K562 (cell line): ENCODE data around the gene SMYD2. TPM values are rescaled to one million over a fixed set of nuclear protein-coding genes. Genes with fewer than 3 reads are reported as not detected.

ENCODE experiments used
- ATAC-seq: fragments of 200-7000 bp; cut with Tn5 transposase; 3 replicates; pipeline ENCODE4 v1.9.1; 2020; ENCODE audit warnings: moderate library complexity
- BruUV-seq: library from RNA; stranded (reverse); fragments of 400-500 nt; replicated peaks from 2 replicates; lab custom pipeline; 2021; lab: Mats Ljungman, UMichigan
- CTCF ChIA-PET: fragments of 300-600 bp; formaldehyde crosslinking; extraction: SDS; loops from one replicate; lab custom pipeline; 2021; ENCODE audit warnings: low intra/inter-chr PET ratio; lab: Yijun Ruan, JAX
- POLR2A ChIA-PET: fragments of 300-600, 350-650 bp; sonication (Branson Sonifier 250); formaldehyde crosslinking; extraction: SDS; loops from one replicate; lab custom pipeline; 2021; ENCODE audit warnings: antibody characterized with exemption, inconsistent platforms; lab: Yijun Ruan, JAX
- DNase-seq, 4 experiments: peaks; one replicate each; pipeline versions ENCODE4 v3.0.0 to v3.0.0-alpha.2; 2011 to 2018; ENCODE audit warnings: low spot score in 3 of 4, mixed read lengths in 3 of 4; ENCODE audit errors: extremely low read depth in 1 of 4
- FAIRE-seq: peaks from 2 replicates; lab custom pipeline; 2011; peaks lifted over from hg19 to GRCh38; lab: Jason Lieb, UNC
- H2AFZ ChIP-seq: 2 replicates; pipeline ENCODE4 v1.6.0; 2011; ENCODE audit warnings: low read depth, low read length, control low read depth, inconsistent platforms
- H3K27ac ChIP-seq: fragments of 200-600 bp; 3 replicates; pipeline ENCODE4 v1.8.0; 2011; ENCODE audit warnings: low read depth, mild to moderate bottlenecking, control low read depth, inconsistent platforms, low read length, moderate library complexity, mixed read lengths; ENCODE audit errors: extremely low read depth
- H3K27me3 ChIP-seq, 2 experiments: fragments of 300-600 bp in 1 of 2; 2 replicates in 1 of 2; 3 replicates in 1 of 2; pipeline versions ENCODE4 v1.6.0 to v1.8.0; 2011; ENCODE audit warnings: inconsistent platforms in 2 of 2, low read length in 2 of 2, mild to moderate bottlenecking in 1 of 2, mixed read lengths in 1 of 2, moderate library complexity in 1 of 2; ENCODE audit not compliant: control insufficient read depth in 2 of 2, insufficient read depth in 2 of 2
- H3K36me3 ChIP-seq: fragments of 300-600 bp; 3 replicates; pipeline ENCODE4 v1.8.0; 2011; ENCODE audit warnings: mild to moderate bottlenecking, low read length, inconsistent platforms; ENCODE audit not compliant: control insufficient read depth, insufficient read depth
- H3K4me1 ChIP-seq, 2 experiments: fragments of 200-600 bp in 1 of 2; replicated peaks in 1 of 2; 2 replicates in 1 of 2; 3 replicates in 1 of 2; pipeline versions ENCODE4 v1.5.1 to v1.8.0; 2011; ENCODE audit warnings: inconsistent platforms in 2 of 2, low read length in 2 of 2, mild to moderate bottlenecking in 1 of 2, mixed read lengths in 1 of 2, moderate library complexity in 1 of 2; ENCODE audit not compliant: control insufficient read depth in 2 of 2, insufficient read depth in 2 of 2
- H3K4me2 ChIP-seq: 2 replicates; pipeline ENCODE4 v1.6.1; 2011; ENCODE audit warnings: low read length, control low read depth, inconsistent platforms, mixed read lengths; ENCODE audit not compliant: insufficient read depth
- H3K4me3 ChIP-seq: fragments of 200-600 bp; sonication (generic), shearing (Covaris generic); 2 replicates; pipeline ENCODE4 v1.5.1; 2016; ENCODE audit warnings: control low read depth, inconsistent platforms
- H3K79me2 ChIP-seq: fragments of 200-600 bp; 3 replicates; pipeline ENCODE4 v1.8.0; 2011; ENCODE audit warnings: low read length, inconsistent platforms; ENCODE audit not compliant: control insufficient read depth, insufficient read depth
- H3K9ac ChIP-seq, 2 experiments: 2 replicates each; pipeline versions ENCODE4 v1.6.0 to v1.6.1; 2011; ENCODE audit warnings: low read depth in 2 of 2, low read length in 2 of 2, control low read depth in 1 of 2, inconsistent platforms in 1 of 2, mild to moderate bottlenecking in 1 of 2, mixed read lengths in 1 of 2; ENCODE audit not compliant: insufficient read depth in 1 of 2
- H3K9me1 ChIP-seq: one replicate; pipeline ENCODE4 v1.6.0; 2011; ENCODE audit warnings: inconsistent platforms, mild to moderate bottlenecking, low read length, moderate library complexity; ENCODE audit not compliant: control insufficient read depth, insufficient read depth
- H3K9me3 ChIP-seq: replicated peaks from 2 replicates; pipeline ENCODE4 v1.5.1; 2011; ENCODE audit warnings: low read depth, low read length, inconsistent platforms; ENCODE audit not compliant: control insufficient read depth, insufficient read depth
- H4K20me1 ChIP-seq: replicated peaks from 2 replicates; pipeline ENCODE4 v1.6.1; 2011; ENCODE audit warnings: low read length, inconsistent platforms, mixed read lengths; ENCODE audit not compliant: control insufficient read depth, insufficient read depth
- RAD21 ChIP-seq, 2 experiments: fragments of 250-450 bp in 1 of 2; fragments of 450-650 bp in 1 of 2; sonication (Bioruptor Pico) in 1 of 2; formaldehyde crosslinking in 1 of 2; IDR thresholded peaks in 1 of 2; conservative IDR thresholded peaks in 1 of 2; 2 replicates each; pipeline versions ENCODE4 v1.4.0 to v1.8.0; 2020 to 2022; ENCODE audit warnings: mild to moderate bottlenecking in 2 of 2, moderate library complexity in 1 of 2
- RBM25 ChIP-seq: fragments of 200-400 bp; formaldehyde crosslinking; IDR thresholded peaks from 2 replicates; pipeline ENCODE4 v1.6.1; 2018; ENCODE audit warnings: low read length, low read depth, moderate library complexity; ENCODE audit not compliant: severe bottlenecking
- ZNF431 ChIP-seq: sonication (generic); formaldehyde crosslinking; IDR thresholded peaks from 2 replicates; pipeline ENCODE4 v1.8.0; 2022; ENCODE audit warnings: mild to moderate bottlenecking, missing genetic modification reagents
- ZNF668 ChIP-seq: fragments of 250-450 bp; sonication (Bioruptor Pico); IDR thresholded peaks from 2 replicates; pipeline ENCODE4 v1.8.0; 2022; ENCODE audit warnings: mild to moderate bottlenecking, inconsistent platforms
- WGBS: fragments of 100-300 bp; shearing (Covaris generic); methylation state at CpG from one replicate; pipeline ENCODE4 v1.1.6; 2016; ENCODE audit warnings: low coverage, mixed read lengths; ENCODE audit not compliant: insufficient coverage; ENCODE audit errors: missing lambda C conversion rate; 5-methylcytosine and 5-hydroxymethylcytosine counted together
- in situ Hi-C: fragments of 300-500 bp; cut with MboI; formaldehyde crosslinking; loops from 4 replicates; pipeline ENCODE4 v1.15.0; 2018; ENCODE audit warnings: inconsistent platforms, mixed read lengths
- intact Hi-C: fragments of 100-400 bp; cut with micrococcal nuclease; formaldehyde crosslinking; loops from 2 replicates; pipeline ENCODE4 v1.14.2; 2022
- polyA plus RNA-seq, 8 experiments: library from polyadenylated mRNA; depleted of rRNA in 4 of 8; stranded (reverse) in 5 of 8; unstranded in 3 of 8; fragments of >200 nt; fragmentation: Nextera tagmentation in 2 of 8; fragmentation: Illumina TruSeq in 1 of 8; extraction: Ambion mirVana in 2 of 8; extraction: Trizol in 1 of 8; gene quantifications; 2 replicates each; pipeline versions ENCODE4 v1.2.1 to v1.2.3, GENCODE V29; 2011 to 2014; ENCODE audit warnings: inconsistent platforms in 1 of 8, missing spikeins in 1 of 8
- total RNA-seq, 7 experiments: library from RNA; depleted of rRNA in 6 of 7; stranded (reverse); fragments of >200 nt in 6 of 7; fragmentation: Illumina TruSeq in 2 of 7; extraction: Trizol in 2 of 7; gene quantifications; 2 replicates each; pipeline versions ENCODE4 v1.2.1 to v1.2.3, GENCODE V29; 2011 to 2021; ENCODE audit warnings: low replicate concordance in 1 of 7

SMYD2 gene
- total and polyA plus RNA-seq, 9 of the 15 experiments (the other 6 are each of a cell fraction or from before 2014, with no cell fraction given): 13.8 to 81.3 (median 39.9) TPM

- no peak overlapping the region for H3K4me3 ChIP-seq
- no peaks in the 10 kb centered on the region for H3K9me1 ChIP-seq
- no peaks in the 10 kb centered on the region for H3K4me1 ChIP-seq
- no peak overlapping the region for H2AFZ ChIP-seq
- CTCF ChIA-PET: interaction anchor here (4.6 kb wide), 1 partner anchor 293 kb away, joined by 24 read pairs; no protein-coding TSS in a partner anchor
- intact Hi-C loops: no loop called here
- in situ Hi-C loops: loop anchor here (5.0 kb wide), 1 partner anchor 252 kb away; no protein-coding TSS in a partner anchor
- POLR2A ChIA-PET: interaction anchor here (0.9 kb wide), 1 partner anchor 17 kb away, joined by 3 read pairs; no protein-coding TSS in a partner anchor
- H4K20me1 ChIP-seq: peaks cover 4% of the 10 kb centered on the region; the same call in 1 of the 2 replicates
- H3K27me3 ChIP-seq: no peaks in the 10 kb centered on the region
- FAIRE-seq (no peak), ATAC-seq (no peak), DNase-seq (no peak)
- no peak overlapping the region for H3K27ac ChIP-seq
- H3K36me3 ChIP-seq: peaks cover 21% of the 10 kb centered on the region; the same call in 1 of the 3 replicates
- TF ChIP-seq RBM25 (peak; percentile 70), ZNF431 (CRISPR knock-in tag) (no peak)
- 94% methylated on average over 4 of the region's 4 CpGs for WGBS
- BruUV-seq: no TSS peak
- no peak overlapping the region for H3K9ac ChIP-seq
- no peaks in the 10 kb centered on the region for H3K79me2 ChIP-seq
- H3K4me2 ChIP-seq: no peak overlapping the region
- H3K9me3 ChIP-seq: no peaks in the 10 kb centered on the region
Measured at GRCh38 chr1:214335567-214335966, 54.6 kb downstream of the SMYD2 start.

- in situ Hi-C loops: loop anchor here (5.0 kb wide), 1 partner anchor 250 kb away; no protein-coding TSS in a partner anchor
- TF ChIP-seq ZNF668 (CRISPR knock-in tag) (no peak), RAD21 (CRISPR knock-in tag; conservative IDR thresholded peaks at IDR 0.05 in 1 of 2, IDR thresholded peaks at IDR 0.05 in 1 of 2) (0 out of 4 replicates have a peak, but pooled peaks of 1 of the 2 experiments have one; percentile 16)
- Histone ChIP-seq H4K20me1 (peaks cover 3% of the 10 kb centered on the region; the same call in 1 of the 2 replicates), H3K27ac (no peak overlapping the region), H2AFZ (no peak overlapping the region), H3K79me2 (no peaks in the 10 kb centered on the region), H3K9me3 (no peaks in the 10 kb centered on the region), H3K9me1 (no peaks in the 10 kb centered on the region), H3K4me3 (no peak overlapping the region), H3K27me3 (no peaks in the 10 kb centered on the region), H3K9ac (no peak overlapping the region), H3K4me2 (no peak overlapping the region), H3K4me1 (no peaks in the 10 kb centered on the region), H3K36me3 (peaks cover 19% of the 10 kb centered on the region; the same call in 1 of the 3 replicates)
- POLR2A ChIA-PET: no interaction called here
- intact Hi-C loops: no loop called here
- no peak for FAIRE-seq
- no peak for ATAC-seq
- WGBS: 30% methylated on average over 2 of the region's 2 CpGs
- no TSS peak for BruUV-seq
- CTCF ChIA-PET: no interaction called here
- DNase-seq: no peak
Measured at GRCh38 chr1:214337015-214337414, 56.1 kb downstream of the SMYD2 start.
